AG08396 (cell line): ENCODE results near the gene NGFR.

Source experiments
- DNase-seq: peaks from one replicate; pipeline ENCODE4 v3.0.0; 2012; ENCODE audit warnings: low spot score, mixed read lengths

Gene NGFR

DNA sequence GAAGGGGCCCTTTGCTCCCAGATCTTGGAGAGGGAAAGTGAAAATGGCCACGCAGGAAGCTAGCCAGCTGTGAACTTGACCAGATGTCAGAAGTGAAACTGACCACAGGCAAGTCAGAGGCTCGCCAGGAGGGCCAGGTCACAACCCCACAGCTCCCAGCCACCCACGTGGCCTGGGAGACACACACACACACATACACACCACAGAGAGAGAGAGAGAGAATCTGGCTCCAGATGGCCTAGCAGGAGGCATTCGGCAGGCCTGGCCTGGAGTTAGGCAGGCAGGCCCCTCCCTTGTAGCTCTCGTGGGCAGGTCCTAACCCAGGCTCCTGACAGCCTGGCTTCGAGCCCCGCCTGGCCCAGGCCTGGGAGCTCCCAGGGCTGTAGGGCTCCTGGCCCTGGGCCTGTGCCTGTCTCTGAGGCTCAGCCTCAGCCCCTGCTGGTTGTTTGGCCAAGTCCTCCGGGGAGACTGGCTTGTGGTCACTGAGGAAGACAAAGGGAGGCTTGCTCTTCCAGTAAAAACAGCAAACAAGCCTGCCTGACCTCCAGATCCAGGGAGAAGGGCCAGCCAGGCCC, 20.2 kb downstream of the NGFR start:
- DNase-seq = peak; percentile 96

DNA sequence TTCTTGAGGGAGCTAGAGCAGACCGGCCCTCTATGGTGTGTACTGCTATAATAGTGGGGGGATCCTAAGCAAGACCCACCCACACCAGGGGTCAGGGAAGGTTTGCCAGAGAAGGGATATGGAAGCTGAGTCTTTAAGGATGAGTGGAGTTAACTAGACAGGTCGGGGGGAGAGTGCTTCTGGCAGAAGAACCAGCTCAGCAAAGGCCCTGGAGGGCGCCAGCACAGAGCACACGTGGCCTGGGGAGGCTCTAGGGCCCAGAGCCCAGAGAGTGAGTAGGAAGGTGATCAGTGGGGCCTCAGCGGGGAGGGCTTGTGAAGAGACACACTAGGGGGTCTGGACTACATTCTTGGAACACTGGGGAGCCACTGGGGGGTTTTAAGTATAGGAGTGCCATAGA, 21.1 kb downstream of the NGFR start:
- no peak for DNase-seq

DNA sequence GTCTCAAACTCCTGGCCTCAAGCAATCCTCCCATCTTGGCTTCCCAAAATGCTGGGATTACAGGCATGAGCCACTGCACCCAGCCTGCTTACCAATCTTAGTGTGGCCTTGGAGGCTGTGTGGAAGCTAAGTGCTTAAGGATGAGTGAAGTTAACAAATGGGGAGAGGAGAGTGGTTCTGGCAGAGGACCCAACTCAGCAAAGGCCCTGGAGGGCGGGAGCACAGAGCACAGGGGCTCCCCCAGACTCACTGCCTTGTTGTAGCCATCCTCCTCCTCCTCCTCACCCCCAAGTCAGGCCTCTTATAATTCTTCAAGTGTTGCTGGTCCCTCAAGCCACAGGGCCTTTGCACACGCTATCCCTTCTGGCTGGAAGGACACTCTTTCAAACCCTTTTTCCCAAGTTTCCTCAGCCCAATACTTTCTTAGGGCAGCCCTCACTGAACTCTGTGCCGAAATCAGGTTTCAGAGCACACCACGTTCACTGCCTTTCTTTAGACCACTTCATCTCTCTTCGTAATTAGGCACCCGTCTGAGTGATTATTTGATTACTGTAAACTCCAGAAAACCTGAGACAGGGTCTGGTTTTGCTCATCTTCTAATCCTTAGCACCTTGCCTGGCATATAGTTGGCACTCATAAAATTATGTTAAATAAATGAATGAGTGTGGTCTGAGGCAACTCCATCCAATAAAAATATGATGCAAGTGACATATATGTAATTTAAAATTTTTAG, 23.4 kb downstream of the NGFR start:
- DNase-seq = no peak

DNA sequence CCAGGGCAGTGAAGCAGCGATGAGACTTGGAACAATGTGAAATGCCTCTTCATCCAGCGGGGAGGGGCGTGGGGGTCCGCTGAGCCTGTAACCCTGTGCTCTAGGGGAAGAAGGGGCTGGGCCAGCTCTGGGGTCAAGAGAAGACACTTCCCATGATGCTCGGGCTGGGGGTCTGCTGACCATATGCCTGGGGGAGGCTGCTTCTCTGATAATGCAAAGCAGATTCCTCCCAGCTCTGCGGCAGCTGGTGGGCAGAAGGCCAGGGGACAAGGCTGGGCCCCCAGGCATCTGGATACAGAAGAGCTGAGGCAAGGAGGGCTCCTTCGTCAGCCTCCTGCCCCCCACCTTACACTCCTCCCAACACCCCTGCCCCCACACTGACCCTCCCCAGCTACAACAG, 24.7 kb downstream of the NGFR start:
- no peak for DNase-seq

DNA sequence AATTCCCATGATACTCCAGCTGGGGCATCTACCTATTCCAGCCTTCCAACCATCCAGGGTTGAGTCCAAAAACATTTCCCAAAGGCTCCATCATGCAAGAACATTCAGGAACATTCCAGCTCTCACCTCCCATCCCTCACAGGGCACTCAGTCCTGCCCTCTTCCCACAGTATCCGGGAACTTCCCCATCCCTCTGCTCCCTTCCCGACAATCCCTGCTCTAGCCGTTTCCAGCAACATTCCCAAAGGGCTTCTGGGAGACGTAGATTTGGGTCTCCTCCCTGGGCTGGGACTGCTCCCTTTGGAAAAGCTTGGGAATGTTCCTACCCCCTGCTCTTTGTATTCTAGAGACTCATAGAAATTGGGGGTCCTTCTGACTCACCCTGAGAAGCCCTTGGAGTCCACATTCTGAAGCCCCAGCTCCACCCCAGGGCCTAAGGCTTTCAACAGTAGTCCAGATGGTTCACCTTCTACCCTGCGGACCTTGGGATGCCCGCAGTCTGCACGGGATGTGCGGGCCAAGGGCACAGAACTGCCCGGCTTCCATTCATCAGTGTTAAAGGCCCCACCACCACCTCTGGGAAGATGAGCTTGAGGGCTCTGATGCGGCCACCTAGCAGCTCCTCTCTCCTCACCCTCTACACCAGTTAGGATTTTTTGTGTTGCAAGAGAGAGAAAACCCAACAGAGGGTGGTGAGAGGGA, 25.4 kb downstream of the NGFR start:
- DNase-seq = no peak

DNA sequence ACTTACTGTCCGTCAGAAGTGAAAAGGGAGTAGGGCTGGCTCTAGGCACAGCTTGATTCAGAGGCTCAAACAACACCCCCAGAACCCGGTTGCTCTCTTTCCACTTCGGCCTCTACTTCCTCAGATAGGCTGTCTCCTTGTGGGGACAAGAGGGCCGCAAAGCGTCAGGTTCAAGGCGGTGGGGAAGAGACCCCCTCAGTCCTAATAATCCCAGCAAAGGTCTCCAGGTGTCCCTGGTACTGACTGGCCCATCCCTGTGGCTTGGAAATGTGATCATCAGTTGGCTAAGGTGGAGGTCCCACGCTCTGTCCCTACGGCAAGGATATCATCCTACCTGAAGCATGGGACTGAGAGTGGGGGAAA, 26.0 kb downstream of the NGFR start:
- no peak for DNase-seq

DNA sequence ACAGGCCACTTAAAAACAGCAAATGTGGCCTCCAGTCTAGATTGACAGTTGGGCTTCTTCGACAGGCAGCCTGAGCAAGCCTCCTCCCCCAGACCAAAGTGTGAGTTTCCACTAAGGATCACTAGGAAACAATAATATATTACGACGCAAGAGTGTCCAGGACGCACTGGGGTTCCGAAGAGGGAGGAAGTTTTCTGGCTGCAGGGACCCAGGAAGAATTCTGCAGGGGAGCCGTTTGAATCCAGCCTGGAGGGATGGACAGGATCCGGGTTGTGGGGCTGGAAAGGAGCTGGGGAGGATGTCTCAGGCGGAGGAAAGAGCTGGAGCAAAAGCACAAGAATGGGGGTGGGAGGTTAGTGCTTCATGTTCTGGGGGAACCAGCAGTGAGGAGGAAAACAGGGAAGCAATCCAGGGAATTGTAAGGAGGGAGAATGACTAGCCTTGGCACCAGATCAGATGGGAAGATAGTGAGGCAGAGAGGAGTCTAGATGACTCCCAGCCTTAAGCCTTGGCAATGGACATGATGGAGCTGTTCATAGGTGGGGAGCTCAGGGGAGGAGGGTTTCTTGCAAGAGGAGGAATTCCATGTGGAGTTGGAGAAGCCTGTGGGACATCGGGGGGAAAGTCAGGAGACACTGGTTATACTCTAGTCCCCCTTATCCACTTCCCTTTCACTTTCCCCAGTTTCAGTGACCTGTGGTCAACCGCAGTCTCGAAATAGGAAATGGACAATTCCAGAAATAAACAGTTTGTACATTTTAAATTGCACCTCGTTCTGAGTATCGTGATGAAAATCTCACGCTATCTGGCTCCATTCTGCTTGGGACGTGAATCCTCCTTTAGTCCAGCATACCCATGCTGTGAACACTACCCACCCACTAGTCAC, 26.6 kb downstream of the NGFR start:
- no peak for DNase-seq

DNA sequence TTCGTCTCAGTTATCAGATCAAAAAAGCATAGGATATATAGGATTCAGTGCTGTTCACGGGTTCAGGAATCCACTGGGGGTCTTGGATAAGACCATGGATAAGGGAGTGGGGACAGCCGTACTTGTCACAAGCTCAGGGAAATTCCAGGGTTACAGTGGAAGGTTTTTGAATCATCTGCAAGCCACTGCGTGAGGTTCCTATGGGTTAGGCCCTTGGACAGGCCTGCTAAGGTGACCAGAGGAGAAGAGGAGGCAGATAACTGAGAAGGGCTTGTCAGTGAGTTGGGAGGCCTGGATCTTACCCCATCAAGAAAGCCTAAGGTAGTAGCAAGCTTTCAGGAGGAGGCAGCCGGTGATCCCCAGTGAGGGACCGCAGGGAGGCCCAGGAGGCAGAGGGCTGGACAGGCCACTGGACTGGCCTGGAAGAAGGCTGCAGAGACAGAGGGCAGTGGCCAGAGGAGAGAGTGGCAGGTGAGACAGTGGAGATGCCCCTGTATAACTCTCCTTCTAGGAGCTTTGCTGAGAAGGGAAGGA, 27.3 kb downstream of the NGFR start:
- DNase-seq = no peak

DNA sequence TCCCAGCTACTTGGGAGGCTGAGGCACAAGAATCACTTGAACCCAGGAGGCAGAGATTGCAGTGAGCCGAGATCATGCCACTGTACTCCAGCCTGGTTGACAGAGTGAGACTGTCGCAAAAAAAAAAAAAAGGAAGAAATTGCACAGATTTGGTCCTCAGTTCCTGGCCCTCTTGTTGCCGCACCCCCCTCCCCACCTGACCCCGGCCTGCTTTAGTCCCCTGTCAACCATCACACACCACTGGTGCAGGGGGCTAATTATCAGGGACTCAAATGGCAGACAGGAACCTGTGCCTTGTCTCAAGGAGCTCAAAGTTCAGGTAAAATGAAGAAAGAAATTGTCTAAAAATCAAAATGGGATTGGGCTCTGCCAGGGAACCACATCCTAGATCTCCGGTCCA, 28.1 kb downstream of the NGFR start:
- DNase-seq = no peak

DNA sequence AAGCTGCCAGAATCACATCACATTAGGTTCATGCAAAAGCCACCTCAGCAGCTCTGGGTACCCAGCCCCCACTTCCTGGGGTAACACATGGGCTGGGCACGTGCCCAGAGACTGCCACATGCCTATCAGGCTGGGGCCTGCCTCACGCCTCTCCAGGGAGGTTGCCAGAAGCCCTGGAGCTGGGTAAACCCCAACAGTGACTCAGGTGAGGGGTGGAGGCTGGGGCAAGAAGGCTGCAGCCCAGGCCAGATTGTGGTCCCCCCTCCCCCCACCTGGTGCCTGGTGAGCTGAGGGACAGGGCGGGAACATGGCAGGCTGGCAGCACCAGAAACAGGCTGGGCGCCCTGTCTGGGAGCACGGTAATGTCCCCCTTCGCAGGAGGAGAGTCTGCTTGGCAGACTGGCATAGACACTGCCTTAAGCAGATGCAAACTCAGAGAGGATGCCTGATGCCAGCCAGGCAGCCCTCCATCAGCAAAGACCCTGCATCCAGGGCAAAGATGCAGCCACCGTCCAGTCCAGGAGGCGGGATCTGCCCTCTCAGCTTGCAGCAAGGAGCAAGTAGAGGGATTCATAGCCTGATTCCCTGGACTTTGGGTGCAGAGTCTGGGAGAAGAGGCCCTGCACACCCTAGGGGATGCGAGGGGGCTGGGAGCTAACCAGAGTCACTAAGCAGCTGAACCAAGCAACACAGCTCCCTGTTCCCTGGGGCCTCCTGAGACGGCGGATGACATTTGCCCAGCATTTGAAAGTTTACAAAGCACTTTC, 28.8 kb downstream of the NGFR start:
- DNase-seq = no peak

DNA sequence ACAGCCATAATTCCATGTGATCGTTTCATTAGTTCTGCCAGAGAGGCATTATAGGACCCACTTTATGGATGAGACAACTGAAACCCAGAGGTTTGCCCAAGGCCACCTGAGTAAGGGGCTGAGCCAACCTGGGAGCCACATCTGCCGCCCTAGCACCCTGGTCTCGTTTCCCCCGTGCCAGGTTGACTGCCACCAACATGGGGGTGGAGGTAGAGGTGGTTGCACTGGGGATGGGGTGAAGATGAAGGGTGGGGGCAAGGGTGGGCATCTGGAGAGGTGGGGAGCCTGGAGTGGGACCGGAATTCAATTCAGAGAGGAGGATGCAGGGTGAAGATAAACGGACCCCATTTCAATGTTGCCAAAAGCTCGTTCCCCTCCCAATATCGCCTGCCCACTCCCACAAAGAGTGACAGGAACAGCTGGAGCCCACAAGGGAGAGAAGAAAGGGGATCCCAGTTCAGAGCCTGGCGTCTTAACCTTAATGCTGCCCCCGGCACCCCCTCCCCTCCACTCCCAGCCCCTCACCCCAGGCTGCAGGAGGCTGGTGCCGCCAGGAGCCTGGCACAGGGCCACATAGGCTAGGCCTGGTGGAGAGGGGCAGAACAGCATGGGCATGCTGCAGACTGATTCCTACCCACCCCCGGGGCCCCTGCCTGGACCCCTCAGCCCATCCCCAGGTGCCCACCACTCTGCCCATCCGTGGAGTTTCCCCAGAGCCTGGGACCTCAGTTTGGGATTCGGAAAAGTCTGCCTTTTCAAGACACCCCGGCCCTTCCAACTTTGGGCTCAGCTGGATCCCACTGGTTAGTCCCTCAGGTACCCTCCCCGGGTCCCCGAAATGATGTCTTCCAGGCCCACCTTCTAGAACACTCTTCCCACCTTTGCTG, 29.6 kb downstream of the NGFR start:
- no peak for DNase-seq

DNA sequence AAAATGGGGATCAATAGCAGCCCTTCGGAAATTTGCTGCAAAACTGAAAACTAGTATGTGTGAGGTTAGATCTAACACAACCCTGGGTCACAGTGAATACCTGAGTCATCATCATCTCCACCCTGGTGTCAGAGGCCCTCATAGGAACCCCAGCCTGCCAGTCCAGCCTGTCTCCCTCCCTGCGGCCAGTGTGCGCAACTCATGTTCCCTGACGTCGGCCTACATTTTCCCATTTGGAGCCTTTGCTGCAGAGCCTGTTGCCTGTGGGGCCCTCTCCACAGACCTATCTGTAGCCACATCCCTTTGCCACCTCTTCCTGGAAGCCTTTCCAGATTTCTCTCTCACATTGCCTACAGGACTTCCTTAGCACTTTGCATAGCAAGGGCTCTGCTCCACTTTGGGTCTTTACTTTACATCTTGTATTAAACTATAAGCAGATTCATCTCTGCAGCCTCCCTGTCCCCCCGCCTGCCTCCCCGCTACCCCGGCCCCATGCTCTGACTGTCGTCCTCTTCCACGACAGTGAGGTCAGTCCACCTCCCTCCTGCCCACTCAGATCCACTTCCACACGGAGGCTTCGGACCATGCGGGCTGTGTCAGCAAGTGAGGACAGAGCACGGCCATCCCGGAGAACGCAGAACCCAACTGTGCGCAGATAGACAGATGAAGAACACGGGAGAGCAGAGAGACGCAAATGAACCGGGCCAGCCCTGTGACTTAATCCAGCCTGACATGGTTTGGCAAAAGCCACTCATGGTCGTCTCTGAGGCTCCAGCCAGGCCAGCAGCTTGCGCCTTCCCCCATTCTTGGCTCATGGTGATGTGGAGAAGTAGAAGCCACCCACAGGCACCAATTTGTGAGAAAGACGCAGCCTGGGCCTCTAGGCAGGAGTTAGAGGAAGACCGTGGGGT, 31.0 kb downstream of the NGFR start:
- DNase-seq = no peak

DNA sequence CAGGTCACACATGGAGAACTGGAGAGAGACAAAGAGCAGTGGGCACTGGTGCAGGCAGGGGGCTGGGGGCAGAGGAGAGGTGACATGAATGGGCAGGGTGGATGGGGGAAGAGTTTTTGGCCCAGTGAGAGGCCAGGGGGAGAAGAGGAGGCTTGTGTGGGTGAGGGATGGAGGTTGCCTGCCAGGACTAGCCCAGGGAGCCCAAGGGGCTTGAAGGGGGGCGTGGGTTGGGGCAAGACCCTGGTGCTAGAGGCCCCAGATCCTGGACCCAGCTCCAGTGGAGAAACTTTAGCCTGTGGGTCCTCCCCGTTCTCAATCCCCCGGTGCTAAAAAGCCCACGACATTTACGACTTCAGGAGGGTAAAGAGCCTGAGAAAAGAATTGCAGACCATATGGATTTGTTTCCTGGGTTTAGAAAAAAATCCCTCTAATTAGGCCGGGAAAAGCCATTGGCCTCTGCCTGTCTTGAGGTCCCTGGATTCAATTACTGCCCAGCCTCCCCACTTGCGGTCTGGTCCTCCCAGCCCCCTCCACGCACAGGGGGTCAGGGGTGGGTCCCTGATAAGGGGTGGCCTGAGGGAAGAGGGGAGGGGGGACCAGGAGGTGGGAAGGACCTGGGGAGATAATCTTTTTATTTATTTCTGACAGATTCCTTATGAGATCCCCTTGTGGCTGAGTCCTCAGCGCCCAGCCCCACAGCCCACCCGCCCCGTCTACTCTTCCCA, 33.0 kb downstream of the NGFR start:
- no peak for DNase-seq

DNA sequence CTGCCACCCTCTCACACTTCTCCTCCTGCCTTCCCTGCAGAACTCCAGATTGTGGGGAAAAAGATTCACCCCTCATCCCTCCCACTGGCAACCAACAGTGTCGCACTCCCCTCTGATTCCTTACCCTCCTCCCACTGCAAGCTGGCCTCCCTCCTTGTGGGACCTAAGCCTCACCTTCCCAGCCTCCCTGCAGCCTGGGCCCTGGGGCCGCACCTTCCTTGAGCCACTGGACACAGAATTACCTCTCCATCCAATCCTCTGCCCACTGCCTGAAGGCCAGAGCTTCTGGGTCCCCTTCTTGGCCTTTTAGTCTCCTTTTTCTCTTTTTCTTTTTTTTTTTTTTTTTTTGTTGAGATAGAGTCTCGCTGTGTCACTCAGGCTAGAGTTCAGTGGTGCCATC, 33.9 kb downstream of the NGFR start:
- DNase-seq = no peak

DNA sequence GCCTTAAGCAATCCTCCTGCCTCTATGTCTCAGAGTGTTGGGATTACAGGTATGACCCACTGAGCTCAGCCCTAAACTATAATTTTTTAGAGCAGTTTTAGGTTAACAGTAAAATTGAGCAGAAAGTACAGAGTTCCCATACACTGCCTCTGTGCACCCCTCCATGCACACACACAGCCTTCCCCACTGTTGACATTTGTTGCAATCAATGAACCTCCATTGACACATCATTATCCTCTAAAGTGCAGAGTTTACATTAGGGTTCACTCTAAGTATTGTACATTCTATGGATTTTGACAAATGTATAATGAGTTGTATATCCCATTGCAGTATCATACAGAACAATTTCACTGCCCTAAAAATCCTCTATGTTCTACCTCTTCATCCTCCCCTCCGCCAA, 35.0 kb downstream of the NGFR start:
- no peak for DNase-seq

DNA sequence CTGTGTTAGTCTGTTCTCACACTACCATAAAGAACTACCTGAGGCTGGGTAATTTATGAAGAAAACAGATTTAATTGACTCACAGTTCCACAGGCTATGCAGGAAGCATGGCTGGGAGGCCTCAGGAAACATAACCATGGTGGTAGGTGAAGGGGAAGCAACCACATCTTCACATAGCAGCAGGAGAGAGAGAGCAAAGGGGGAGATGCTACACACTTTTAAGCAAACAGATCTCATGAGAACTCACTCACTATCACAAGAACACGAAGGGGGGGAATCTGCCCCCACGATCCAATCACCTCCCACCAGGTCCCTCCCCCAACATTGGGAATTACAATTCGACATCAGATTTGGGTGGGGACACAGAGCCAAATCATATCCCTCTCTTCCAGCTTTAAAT, 48.8 kb downstream of the NGFR start:
- no peak for DNase-seq

DNA sequence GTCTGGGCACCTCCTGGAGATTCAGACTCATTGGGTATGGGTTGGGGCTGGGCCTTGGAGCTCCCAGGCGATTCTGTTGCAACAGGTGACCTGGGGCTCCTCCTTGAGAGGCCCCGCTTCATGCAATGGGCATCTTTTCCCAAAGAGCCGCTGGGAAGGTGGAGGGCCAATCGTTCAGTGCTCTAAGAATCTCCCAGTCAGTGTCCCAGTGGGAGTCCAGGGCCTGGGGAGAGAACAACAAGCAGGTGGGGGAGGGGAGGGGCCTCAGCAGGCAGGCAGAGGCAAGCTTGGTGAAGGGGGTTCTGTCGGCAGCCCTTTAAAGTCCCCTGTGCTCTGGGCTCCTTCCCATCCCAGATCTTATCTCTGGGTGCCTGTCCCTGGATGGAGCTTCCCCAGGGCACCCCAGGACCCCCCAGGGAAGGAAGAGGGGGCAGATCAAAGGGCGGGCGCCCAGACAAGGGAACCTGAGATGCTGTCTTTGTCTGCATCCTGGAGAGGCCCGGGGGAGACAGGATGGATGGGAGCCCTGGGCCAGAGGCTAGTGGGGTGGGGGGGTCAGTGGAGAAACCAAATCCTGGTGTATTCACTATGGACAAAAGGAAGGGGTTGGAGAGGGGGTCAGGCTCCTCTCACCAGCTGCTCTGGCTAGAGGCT, 50.0 kb downstream of the NGFR start:
- DNase-seq = no peak
